HepG2 (cell line): ENCODE measurements around the gene MAP3K7CL. TPM values are rescaled to one million over a fixed set of nuclear protein-coding genes. Genes with fewer than 3 reads are reported as not detected.

Experiments
- ATAC-seq: fragments of 200-7000 bp; cut with Tn5 transposase; 3 replicates; pipeline ENCODE4 v1.9.1; 2020; ENCODE audit warnings: mild to moderate bottlenecking, moderate library complexity
- BruUV-seq: library from RNA; stranded (reverse); fragments of 400-500 nt; replicated peaks from 2 replicates; lab custom pipeline; 2021; lab: Mats Ljungman, UMichigan
- CTCF ChIA-PET: fragments of 300-600 bp; formaldehyde crosslinking; extraction: SDS; loops from one replicate; lab custom pipeline; 2021; ENCODE audit warnings: low total read pairs, inconsistent platforms, low intra/inter-chr PET ratio; lab: Yijun Ruan, JAX
- POLR2A ChIA-PET: fragments of 350-600 bp; sonication (Branson Sonifier 250); formaldehyde crosslinking; loops from one replicate; lab custom pipeline; 2020; ENCODE audit warnings: antibody characterized with exemption, inconsistent platforms; lab: Yijun Ruan, JAX
- DNase-seq: peaks from one replicate; pipeline ENCODE4 v3.0.0-alpha.2; 2015; ENCODE audit warnings: low spot score
- FAIRE-seq: peaks from 3 replicates; lab custom pipeline; 2011; peaks lifted over from hg19 to GRCh38; lab: Jason Lieb, UNC
- H2AFZ ChIP-seq: one replicate; pipeline ENCODE4 v1.6.1; 2011; ENCODE audit warnings: low read length, inconsistent platforms
- H3K27ac ChIP-seq: fragments of 300-600 bp; 3 replicates; pipeline ENCODE4 v1.8.0; 2011; ENCODE audit warnings: mixed run types, mild to moderate bottlenecking, mixed read lengths, low read length, inconsistent platforms; ENCODE audit not compliant: insufficient read depth; ENCODE audit errors: extremely low read length
- H3K27me3 ChIP-seq, 2 experiments: fragments of 200-600 bp in 1 of 2; 2 replicates in 1 of 2; 3 replicates in 1 of 2; pipeline versions ENCODE4 v1.6.0 to v1.8.0; 2011; ENCODE audit warnings: low read length in 2 of 2, mild to moderate bottlenecking in 2 of 2, moderate library complexity in 2 of 2, inconsistent platforms in 1 of 2; ENCODE audit not compliant: insufficient read depth in 2 of 2, control insufficient read depth in 1 of 2
- H3K36me3 ChIP-seq, 2 experiments: fragments of 200-600 bp in 1 of 2; replicated peaks in 1 of 2; 2 replicates in 1 of 2; 3 replicates in 1 of 2; pipeline versions ENCODE4 v1.5.1 to v1.8.0; 2011; ENCODE audit warnings: low read length in 2 of 2, inconsistent platforms in 1 of 2; ENCODE audit not compliant: insufficient read depth in 2 of 2, control insufficient read depth in 1 of 2
- H3K4me1 ChIP-seq: 2 replicates; pipeline ENCODE4 v1.5.1; 2012; ENCODE audit warnings: low read length, inconsistent platforms; ENCODE audit not compliant: insufficient read depth
- H3K4me2 ChIP-seq: 2 replicates; pipeline ENCODE4 v1.6.0; 2011; ENCODE audit warnings: low read depth, low read length, inconsistent platforms
- H3K4me3 ChIP-seq, 3 experiments: fragments of 200-600 bp in 1 of 3; sonication (generic), shearing (Covaris generic) in 1 of 3; replicated peaks in 1 of 3; 2 replicates each; pipeline ENCODE4 v1.5.1; 2011 to 2016; ENCODE audit warnings: low read length in 3 of 3, inconsistent platforms in 2 of 3, low read depth in 2 of 3, mild to moderate bottlenecking in 2 of 3, control low read depth in 1 of 3, mixed read lengths in 1 of 3; ENCODE audit not compliant: insufficient read depth in 1 of 3
- H3K79me2 ChIP-seq: one replicate; pipeline ENCODE4 v1.6.1; 2011; ENCODE audit warnings: low read length, inconsistent platforms; ENCODE audit not compliant: insufficient read depth
- H3K9ac ChIP-seq: 2 replicates; pipeline ENCODE4 v1.6.0; 2011; ENCODE audit warnings: mild to moderate bottlenecking, low read depth, low read length, inconsistent platforms; ENCODE audit not compliant: insufficient read depth
- H3K9me3 ChIP-seq: 2 replicates; pipeline ENCODE4 v1.5.1; 2012; ENCODE audit warnings: mild to moderate bottlenecking, low read length
- H4K20me1 ChIP-seq: 2 replicates; pipeline ENCODE4 v1.6.0; 2011; ENCODE audit warnings: inconsistent platforms, mild to moderate bottlenecking, low read length, moderate library complexity; ENCODE audit not compliant: insufficient read depth
- ELF1 ChIP-seq: sonication (generic); formaldehyde crosslinking; IDR thresholded peaks from 2 replicates; pipeline ENCODE4 v1.4.0; 2020; ENCODE audit warnings: missing genetic modification reagents
- KDM3A ChIP-seq: IDR thresholded peaks from 2 replicates; pipeline ENCODE4 v1.6.1; 2018; ENCODE audit warnings: low read depth, missing compliant biosample characterization
- MXI1 ChIP-seq: IDR thresholded peaks from 3 replicates; pipeline ENCODE4 v1.6.1; 2012; ENCODE audit warnings: low read depth, low read length, inconsistent platforms, borderline replicate concordance
- MYPOP ChIP-seq: sonication (generic); formaldehyde crosslinking; IDR thresholded peaks from 2 replicates; pipeline ENCODE4 v1.8.1; 2023; ENCODE audit warnings: mild to moderate bottlenecking, moderate library complexity, missing genetic modification reagents
- NFYB ChIP-seq: sonication (generic); formaldehyde crosslinking; IDR thresholded peaks from 2 replicates; pipeline ENCODE4 v1.4.0; 2020; ENCODE audit warnings: missing genetic modification reagents
- ZFP1 ChIP-seq: IDR thresholded peaks from 2 replicates; pipeline ENCODE4 v1.6.1; 2016
- ZNF337 ChIP-seq: sonication (generic); formaldehyde crosslinking; IDR thresholded peaks from 2 replicates; pipeline ENCODE4 v1.5.1; 2020; ENCODE audit warnings: missing genetic modification reagents, low read depth, mild to moderate bottlenecking, borderline replicate concordance
- ZNF343 ChIP-seq: sonication (generic); formaldehyde crosslinking; IDR thresholded peaks from 2 replicates; pipeline ENCODE4 v1.4.0; 2020; ENCODE audit warnings: mild to moderate bottlenecking, missing genetic modification reagents
- ZNF629 ChIP-seq: sonication (generic); formaldehyde crosslinking; conservative IDR thresholded peaks from 2 replicates; pipeline ENCODE4 v1.5.0; 2020; ENCODE audit warnings: missing genetic modification reagents
- WGBS: methylation state at CpG from one replicate; pipeline ENCODE4 v1.1.6; 2017; ENCODE audit warnings: low lambda C conversion rate; 5-methylcytosine and 5-hydroxymethylcytosine counted together
- in situ Hi-C: cut with HindIII; loops from 2 replicates; pipeline ENCODE4 v1.10.0; 2017; ENCODE audit warnings: low pct_unique_long_range_greater_than_20kb; ENCODE audit not compliant: extremely low pct_ligation_motif_present
- intact Hi-C: fragments of 100-400 bp; cut with micrococcal nuclease; formaldehyde crosslinking; loops from one replicate; pipeline ENCODE4 v1.10.0; 2022; ENCODE audit not compliant: unreplicated experiment
- polyA plus RNA-seq, 8 experiments: library from polyadenylated mRNA; depleted of rRNA in 3 of 8; stranded (reverse) in 7 of 8; unstranded in 1 of 8; fragments of >200 nt; fragmentation: Illumina TruSeq in 4 of 8; extraction: Trizol in 4 of 8; gene quantifications; 2 replicates each; pipeline versions ENCODE4 v1.2.1 to v1.2.3, GENCODE V29; 2011 to 2016; ENCODE audit warnings: low read depth in 4 of 8, missing spikeins in 1 of 8, mixed read lengths in 1 of 8; ENCODE audit not compliant: insufficient read depth in 1 of 8
- total RNA-seq, 5 experiments: library from RNA; depleted of rRNA; stranded (reverse); fragments of >200 nt; fragmentation: Illumina TruSeq; extraction: Trizol; gene quantifications; 2 replicates each; pipeline ENCODE4 v1.2.3, GENCODE V29; 2016; ENCODE audit warnings: low read depth in 1 of 5

Gene MAP3K7CL
- total and polyA plus RNA-seq, 2 of the 13 experiments (the other 11 are each of a cell fraction or from before 2014, with no cell fraction given), result 0.04 to 0.15 TPM

GRCh38 chr21:29091033-29091432, 39.4 kb upstream of the MAP3K7CL start:
- H2AFZ ChIP-seq, result no peak overlapping the region

More at GRCh38 chr21:29091033-29091432, 39.4 kb upstream of the MAP3K7CL start:
- no peak for TF ChIP-seq ELF1 (CRISPR knock-in tag)
- no peak for TF ChIP-seq ZFP1 (CRISPR knock-in tag)
- TF ChIP-seq MXI1, result no peak
- no peak for TF ChIP-seq ZNF629
- no peak for TF ChIP-seq NFYB
- no peak for TF ChIP-seq ZNF343 (CRISPR knock-in tag)
- TF ChIP-seq ZNF337 (CRISPR knock-in tag), result no peak
- no peak for TF ChIP-seq KDM3A (CRISPR knock-in tag)
- TF ChIP-seq MYPOP (CRISPR knock-in tag), result no peak
- TF ChIP-seq, all 625 proteins: peak for 0
- intact Hi-C loops (loop anchor here (10.0 kb wide), 1 partner anchor 384 kb away; no protein-coding TSS in a partner anchor), in situ Hi-C loops (loop anchor here (25.0 kb wide), 2 partner anchors 746 to 1996 kb away; no protein-coding TSS in a partner anchor)
- 14% methylated on average over 1 of the region's 1 CpG for WGBS
- ChIA-PET CTCF (interaction anchor here (1.0 kb wide), 1 partner anchor 281 kb away, joined by 3 read pairs; no protein-coding TSS in a partner anchor), POLR2A (no interaction called here)
- BruUV-seq, result no TSS peak
- no peaks in the 10 kb centered on the region for H4K20me1 ChIP-seq
- no peak overlapping the region for H3K4me2 ChIP-seq
- no peaks in the 10 kb centered on the region for H3K9me3 ChIP-seq
- no peak overlapping the region for H3K4me3 ChIP-seq
- no peak overlapping the region for H3K27ac ChIP-seq
- FAIRE-seq, result no peak
- peaks cover 0 to 4% of the 10 kb centered on the region in 2 experiments; a peak in 1 of 5 replicates for H3K27me3 ChIP-seq
- no peak for ATAC-seq
- H3K36me3 ChIP-seq, result no peaks in the 10 kb centered on the region
- peaks cover 17% of the 10 kb centered on the region for H3K4me1 ChIP-seq
- no peak overlapping the region for H3K9ac ChIP-seq
- H3K79me2 ChIP-seq, result no peaks in the 10 kb centered on the region
- no peak for DNase-seq
